ACHN (cell line): ENCODE measurements around the gene GATM.
"Not testable (repeated sequence)": the region's sequence is repeated elsewhere in the genome, so short reads cannot be mapped to it uniquely, and the experiment has no call there.

Experiments
- DNase-seq: peaks from one replicate; pipeline ENCODE4 v3.0.0-alpha.2; 2015
- in situ Hi-C: cut with HindIII; loops from 2 replicates; pipeline ENCODE4 v1.10.0; 2017; ENCODE audit warnings: low sequenced_read_pairs, low pct_ligation_motif_present, low pct_unique_long_range_greater_than_20kb

GATM gene

DNA sequence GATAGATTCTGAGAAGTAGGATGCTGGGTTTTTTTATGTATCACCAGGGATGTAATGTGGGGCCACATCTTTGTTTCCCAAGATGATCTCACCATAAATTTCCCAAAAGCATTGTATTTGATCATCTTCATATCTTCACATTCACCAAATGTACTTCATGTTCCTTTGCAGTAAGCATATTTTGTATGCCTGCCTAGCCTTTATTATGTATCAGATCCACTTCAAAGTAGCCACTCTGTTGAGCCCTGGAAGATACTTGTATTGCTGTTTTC is 14.2 kb upstream of the GATM start:
- in situ Hi-C loops, result loop anchor here (25.0 kb wide), 1 partner anchor 180 kb away; no protein-coding TSS in a partner anchor
- no peak for DNase-seq

DNA sequence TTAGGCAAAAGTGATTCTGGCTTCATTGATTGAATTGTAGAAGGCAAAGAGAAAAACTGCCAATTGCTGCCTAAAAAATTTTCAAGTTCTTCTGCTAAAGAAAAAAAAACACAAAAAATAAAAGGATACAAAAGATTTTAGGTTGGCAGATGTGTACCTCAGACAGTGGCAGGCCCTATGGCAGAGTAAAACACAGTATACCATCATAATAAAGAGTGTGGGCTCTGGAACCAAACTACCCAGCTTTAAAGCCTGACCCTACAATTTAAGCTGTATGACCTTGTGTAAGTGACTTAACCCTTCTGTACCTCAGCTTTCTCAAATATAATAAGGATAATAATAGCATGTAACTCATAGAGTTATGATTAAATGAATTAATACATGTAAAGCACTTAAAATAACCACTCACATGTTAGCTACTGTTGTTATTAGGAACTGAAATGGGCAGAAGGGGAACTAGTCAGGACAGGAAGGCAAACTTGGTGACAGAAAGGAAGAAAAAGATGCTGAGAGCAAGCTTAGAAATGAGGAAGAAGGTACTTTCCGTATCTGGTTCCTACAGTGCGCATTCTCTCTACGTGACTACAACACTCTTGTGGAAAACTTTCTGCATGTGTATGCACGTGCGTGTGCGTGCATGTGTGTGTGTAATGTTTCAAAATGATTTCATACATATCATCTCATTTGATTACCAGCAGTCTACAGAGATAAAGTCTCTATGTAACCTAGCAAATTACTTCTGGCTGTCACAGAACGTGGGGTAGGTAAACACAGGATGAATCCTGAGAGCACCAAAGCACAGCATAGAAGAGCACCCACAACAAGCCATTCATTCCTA is 13.6 kb upstream of the GATM start:
- in situ Hi-C loops, result loop anchor here (25.0 kb wide), 1 partner anchor 180 kb away; no protein-coding TSS in a partner anchor
- DNase-seq, result no peak

DNA sequence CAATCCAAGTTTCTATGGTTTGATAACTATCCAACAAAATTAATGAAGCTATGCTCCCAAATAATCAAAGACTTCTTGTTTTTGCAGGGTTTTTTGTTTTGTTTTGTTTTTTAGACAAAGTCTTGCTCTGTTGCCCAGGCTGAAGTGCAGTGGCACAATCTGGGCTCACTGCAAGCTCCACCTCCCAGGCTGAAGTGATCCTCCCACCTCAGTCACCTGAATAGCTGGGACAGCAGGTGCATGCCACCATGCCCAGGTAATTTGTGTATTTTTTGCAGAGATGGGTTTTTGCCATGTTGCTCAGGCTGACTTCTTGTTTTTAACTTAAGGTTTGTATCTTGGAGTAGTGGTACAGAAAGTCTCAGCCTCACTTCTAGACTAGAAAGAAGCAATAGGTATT is 11.0 kb upstream of the GATM start:
- in situ Hi-C loops, result loop anchor here (25.0 kb wide), 1 partner anchor 177 kb away; no protein-coding TSS in a partner anchor
- DNase-seq, result no peak

GRCh38 chr15:45387380-45388007 is 9.2 kb upstream of the GATM start:
- in situ Hi-C loops, result loop anchor here (25.0 kb wide), 1 partner anchor 175 kb away; no protein-coding TSS in a partner anchor
- no peak for DNase-seq

- no peak for DNase-seq
- in situ Hi-C loops, result loop anchor here (25.0 kb wide), 1 partner anchor 175 kb away; no protein-coding TSS in a partner anchor
Observed at GRCh38 chr15:45386974-45387373, 8.6 kb upstream of the GATM start.

DNA sequence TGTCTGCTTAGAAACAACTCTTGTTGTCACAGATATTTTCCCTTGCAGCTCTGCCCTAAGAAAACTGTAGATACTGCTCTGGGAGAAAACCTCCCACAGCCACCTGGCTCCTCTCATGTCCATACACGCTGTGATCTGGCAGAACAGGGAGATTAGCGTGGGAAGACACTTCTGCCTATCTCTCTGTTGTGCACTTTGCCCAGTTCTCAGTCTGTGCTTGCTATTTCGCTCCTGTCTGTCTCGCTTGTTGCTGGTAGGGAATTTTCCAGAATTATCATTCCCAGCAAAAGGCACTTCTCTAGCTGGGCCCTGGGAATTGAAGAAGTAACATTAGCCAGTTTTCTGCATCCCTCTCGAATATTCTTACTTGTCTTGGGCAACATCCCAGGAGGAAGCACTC is 8.1 kb upstream of the GATM start:
- DNase-seq, result no peak
- in situ Hi-C loops, result loop anchor here (25.0 kb wide), 1 partner anchor 174 kb away; no protein-coding TSS in a partner anchor

GRCh38 chr15:45385590-45385989 is 7.2 kb upstream of the GATM start:
- in situ Hi-C loops, result loop anchor here (25.0 kb wide), 1 partner anchor 173 kb away; no protein-coding TSS in a partner anchor
- no peak for DNase-seq

GRCh38 chr15:45384700-45385099 is 6.4 kb upstream of the GATM start:
- in situ Hi-C loops, result loop anchor here (25.0 kb wide), 1 partner anchor 172 kb away; no protein-coding TSS in a partner anchor
- peak; percentile 4 for DNase-seq

GRCh38 chr15:45378913-45379262 is 544 bp upstream of the GATM start:
- no peak for DNase-seq
- in situ Hi-C loops, result loop anchor here (25.0 kb wide), 1 partner anchor 167 kb away; no protein-coding TSS in a partner anchor

GRCh38 chr15:45377609-45378148 is 665 bp downstream of the GATM start:
- in situ Hi-C loops, result loop anchor here (25.0 kb wide), 1 partner anchor 165 kb away; no protein-coding TSS in a partner anchor
- peak; percentile 9 for DNase-seq

DNA sequence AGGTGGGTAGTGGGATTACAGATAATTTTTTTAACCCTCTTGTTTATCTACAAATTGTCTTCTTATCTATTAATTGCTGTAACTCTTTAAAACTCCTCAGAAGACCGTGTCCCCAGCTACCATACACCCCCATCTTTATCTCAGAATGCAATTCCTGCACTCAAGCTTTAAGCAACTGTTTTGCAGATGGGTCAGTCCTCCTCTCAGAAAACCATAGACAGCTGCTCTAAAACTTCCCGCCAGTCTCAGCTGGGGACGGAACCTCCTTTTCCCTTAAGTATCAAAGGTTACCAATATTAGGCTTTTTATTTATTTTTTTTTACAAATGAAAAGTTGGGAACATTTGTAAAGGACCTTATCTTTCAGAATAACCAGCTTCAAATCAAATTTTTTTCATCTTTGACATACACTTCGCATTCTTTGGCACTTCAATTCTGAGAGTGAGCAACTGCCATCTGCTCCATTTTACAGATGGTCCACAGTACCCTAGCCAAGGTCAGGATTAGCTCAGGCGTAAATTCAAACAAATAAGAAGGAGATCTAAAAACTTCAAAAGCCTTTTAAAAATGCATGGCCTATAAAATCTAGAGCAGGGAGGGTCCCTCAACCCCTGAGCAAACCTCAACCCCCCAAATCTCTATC is 1.3 kb downstream of the GATM start:
- in situ Hi-C loops, result loop anchor here (25.0 kb wide), 1 partner anchor 165 kb away; no protein-coding TSS in a partner anchor
- DNase-seq, result no peak

- in situ Hi-C loops, result loop anchor here (25.0 kb wide), 1 partner anchor 164 kb away; no protein-coding TSS in a partner anchor
- no peak for DNase-seq
Observed at GRCh38 chr15:45376300-45376928, 1.9 kb downstream of the GATM start.

DNA sequence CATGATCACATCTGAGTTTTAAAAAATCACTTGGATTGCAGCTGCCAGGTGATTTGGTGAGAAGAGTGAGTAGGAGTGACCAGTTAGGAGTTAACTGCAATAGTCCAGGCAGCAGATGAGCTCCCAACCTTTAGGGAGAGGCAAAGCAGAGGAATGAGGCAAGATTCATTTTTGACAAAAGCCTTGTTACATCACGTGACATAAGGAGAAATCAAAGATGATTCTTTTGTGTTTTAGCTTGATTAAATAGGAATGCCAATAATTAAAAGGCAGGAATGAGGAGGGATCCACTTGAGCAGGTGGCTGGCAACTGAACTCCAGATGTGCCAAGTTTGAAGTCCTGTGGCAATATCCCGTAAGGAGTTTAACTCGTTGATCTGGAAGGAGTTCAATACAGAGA is 2.5 kb downstream of the GATM start:
- DNase-seq, result no peak
- in situ Hi-C loops, result loop anchor here (25.0 kb wide), 1 partner anchor 164 kb away; no protein-coding TSS in a partner anchor

DNA sequence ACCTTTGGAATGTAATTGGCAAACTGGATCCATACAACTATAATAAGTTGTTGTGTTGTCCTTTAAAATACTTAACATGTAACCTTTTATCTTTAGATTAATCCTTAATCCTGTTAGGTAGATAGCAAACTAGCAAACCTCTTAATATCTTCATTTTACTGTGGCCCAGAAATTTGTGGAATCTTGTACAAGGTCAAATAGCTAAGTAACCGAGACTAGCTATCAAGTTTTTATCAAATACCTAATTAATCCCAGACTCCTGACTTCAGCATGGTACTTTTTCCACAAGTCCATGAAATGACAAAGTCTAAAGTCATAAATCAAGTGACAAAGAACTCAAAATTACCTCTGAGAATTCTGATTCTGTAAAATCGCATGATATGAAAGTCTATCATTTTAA is 4.4 kb downstream of the GATM start:
- in situ Hi-C loops, result no loop called here
- no peak for DNase-seq

DNA sequence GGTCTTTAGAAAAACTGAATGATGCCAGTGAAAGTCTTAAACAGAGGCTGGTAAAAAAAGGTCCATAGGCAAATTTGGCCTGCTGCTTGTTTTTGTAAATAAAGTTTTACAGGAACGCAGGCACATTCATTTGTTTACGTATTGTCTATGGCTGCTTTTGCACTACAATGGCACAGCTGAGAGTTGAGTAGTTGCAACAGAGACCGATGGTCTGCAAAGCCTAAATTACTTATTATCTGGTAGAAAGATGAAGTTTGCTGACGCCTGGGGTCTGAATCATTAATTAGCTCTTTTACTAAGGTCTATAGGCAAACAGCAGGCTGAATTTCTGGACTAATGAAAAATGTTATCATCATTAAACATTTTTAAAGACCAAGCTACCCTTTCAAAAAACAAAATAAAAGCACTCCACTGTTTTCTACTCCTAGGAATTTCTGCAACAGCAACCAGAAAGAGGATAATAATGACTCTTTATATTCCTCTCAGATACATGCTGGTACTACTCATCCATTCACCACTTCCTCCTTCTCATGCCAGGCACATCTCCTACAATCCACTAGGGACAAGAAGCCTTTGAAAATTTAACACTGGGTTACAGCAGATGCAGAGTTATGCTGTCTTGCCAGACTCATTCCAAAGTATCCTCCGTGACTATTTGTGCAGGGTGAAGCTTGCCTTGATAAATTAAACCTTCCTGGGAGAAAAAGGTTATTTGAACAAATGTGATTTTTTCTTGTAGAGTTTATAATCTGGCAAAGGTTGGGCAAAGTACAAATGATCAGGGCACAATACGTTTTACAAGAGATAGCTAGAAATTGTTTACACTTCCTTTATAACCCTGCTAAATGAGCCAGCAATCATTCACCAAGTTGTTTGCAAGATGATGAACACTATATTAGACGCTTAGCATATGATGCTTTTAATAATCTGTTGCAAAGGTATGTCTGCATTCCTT is 6.0 kb downstream of the GATM start:
- in situ Hi-C loops, result no loop called here
- DNase-seq, result no peak

DNA sequence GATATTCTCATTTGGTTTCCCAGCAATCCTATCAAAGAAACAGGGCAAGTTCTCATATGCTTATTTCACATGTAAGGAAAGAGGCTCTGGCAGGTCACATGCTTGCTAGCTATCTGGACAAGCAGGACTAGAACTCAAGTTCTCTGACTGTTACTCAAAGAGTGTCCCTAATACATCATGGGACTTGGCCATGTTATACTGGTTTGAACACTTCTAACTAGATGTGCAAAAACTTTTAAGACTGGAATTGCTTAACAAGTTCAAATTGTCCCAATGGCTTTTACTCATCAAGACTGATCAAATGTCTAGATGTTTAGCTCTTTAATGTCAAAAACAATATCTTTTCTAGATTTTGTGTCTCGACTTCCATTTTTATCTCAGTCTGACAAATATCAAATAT is 6.8 kb downstream of the GATM start:
- no peak for DNase-seq
- in situ Hi-C loops, result no loop called here

DNA sequence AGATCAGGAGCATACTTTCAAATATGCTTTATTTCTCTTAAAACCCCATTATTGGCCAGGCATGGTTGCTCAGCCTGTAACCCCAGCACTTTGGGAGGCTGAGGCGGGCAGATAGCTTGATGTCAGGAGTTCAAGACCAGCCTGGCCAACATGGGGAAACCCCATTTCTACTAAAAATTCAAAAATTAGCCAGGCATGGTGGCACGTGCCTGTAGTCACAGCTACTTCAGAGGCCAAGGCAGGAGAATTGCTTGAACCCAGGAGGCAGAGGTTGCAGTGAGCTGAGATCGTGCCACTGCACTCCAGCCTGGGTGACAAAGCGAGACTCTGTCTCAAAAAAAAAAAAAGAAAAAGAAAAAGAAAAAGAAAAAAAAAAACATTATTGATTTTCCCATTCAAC is 8.3 kb downstream of the GATM start:
- DNase-seq, in situ Hi-C loops: not testable (repeated sequence)
